ENCODE data around the gene LSM4.

LSM4 gene

GRCh38 chr19:18295034-18295451 is 27.8 kb downstream of the LSM4 start:
- no peak overlapping the region for H3K27ac ChIP-seq
- no peak for TF ChIP-seq CTCF (conservative IDR thresholded peaks at IDR 0.05)

GRCh38 chr19:18294467-18294864 is 28.4 kb downstream of the LSM4 start:
- no peak for TF ChIP-seq CTCF (conservative IDR thresholded peaks at IDR 0.05)
- H3K27ac ChIP-seq: no peak overlapping the region

GRCh38 chr19:18293642-18294466 is 29.0 kb downstream of the LSM4 start:
- no peak for TF ChIP-seq CTCF (conservative IDR thresholded peaks at IDR 0.05)
- H3K27ac ChIP-seq: peak overlapping the region; percentile 96

GRCh38 chr19:18292810-18293641 is 29.9 kb downstream of the LSM4 start:
- no peak for TF ChIP-seq CTCF (conservative IDR thresholded peaks at IDR 0.05)
- H3K27ac ChIP-seq: peak overlapping the region; percentile 96

DNA sequence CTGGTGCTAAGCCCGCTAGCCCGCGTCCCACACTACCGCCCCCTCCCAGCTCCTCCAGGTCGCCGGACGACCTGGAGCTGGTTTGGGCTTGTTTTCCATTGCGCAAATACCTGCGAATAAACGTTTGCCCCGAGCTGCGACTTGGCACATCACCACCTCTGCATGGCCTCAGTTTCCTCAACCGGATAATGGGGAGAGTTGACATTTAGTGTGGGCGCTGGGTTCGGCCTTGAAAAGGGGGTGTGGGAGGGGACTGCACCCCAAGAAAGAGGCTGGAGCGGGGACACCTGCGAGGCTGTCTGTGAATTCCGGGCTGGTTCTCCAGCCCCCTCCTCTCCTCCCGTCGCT is 30.4 kb downstream of the LSM4 start:
- peak overlapping the region; percentile 96 for H3K27ac ChIP-seq
- no peak for TF ChIP-seq CTCF (conservative IDR thresholded peaks at IDR 0.05)

- no peak for TF ChIP-seq CTCF (conservative IDR thresholded peaks at IDR 0.05)
- peak overlapping the region; percentile 96 for H3K27ac ChIP-seq
Measured at GRCh38 chr19:18291590-18292461, 31.1 kb downstream of the LSM4 start.
